ENCODE measurements around the gene GORASP2.

The GORASP2 gene

GRCh38 chr2:170932166-170932565, 3.1 kb downstream of the GORASP2 start:
- DNase-seq: no peak
- Histone ChIP-seq H3K4me3 (ENCODE audit: insufficient read depth, low read depth, low read length, poor library complexity, severe bottlenecking) (no peak overlapping the region), H3K4me1 (ENCODE audit: control insufficient read depth, insufficient read depth, low read length, poor library complexity, severe bottlenecking) (peaks cover 16% of the 10 kb centered on the region), H3K27ac (ENCODE audit: insufficient read depth, low read length, poor library complexity, severe bottlenecking) (no peak overlapping the region), H3K27me3 (replicated peaks; ENCODE audit: control insufficient read depth, insufficient read depth, low read length, poor library complexity, severe bottlenecking) (no peaks in the 10 kb centered on the region), H3K36me3 (ENCODE audit: control insufficient read depth, insufficient read depth, low read length) (peaks cover 3% of the 10 kb centered on the region), H3K9me3 (ENCODE audit: control insufficient read depth, low read length) (no peaks in the 10 kb centered on the region)

GRCh38 chr2:170932948-170933347, 3.9 kb downstream of the GORASP2 start:
- DNase-seq: no peak
- H3K9me3 ChIP-seq (ENCODE audit: control insufficient read depth, low read length): no peaks in the 10 kb centered on the region
- peaks cover 10% of the 10 kb centered on the region for H3K36me3 ChIP-seq (ENCODE audit: control insufficient read depth, insufficient read depth, low read length)
- H3K4me3 ChIP-seq (ENCODE audit: insufficient read depth, low read depth, low read length, poor library complexity, severe bottlenecking): no peak overlapping the region
- peaks cover 16% of the 10 kb centered on the region for H3K4me1 ChIP-seq (ENCODE audit: control insufficient read depth, insufficient read depth, low read length, poor library complexity, severe bottlenecking)
- H3K27me3 ChIP-seq (replicated peaks; ENCODE audit: control insufficient read depth, insufficient read depth, low read length, poor library complexity, severe bottlenecking): no peaks in the 10 kb centered on the region
- no peak overlapping the region for H3K27ac ChIP-seq (ENCODE audit: insufficient read depth, low read length, poor library complexity, severe bottlenecking)

GRCh38 chr2:170937709-170938379, 8.8 kb downstream of the GORASP2 start:
- H3K27me3 ChIP-seq (replicated peaks; ENCODE audit: control insufficient read depth, insufficient read depth, low read length, poor library complexity, severe bottlenecking): no peaks in the 10 kb centered on the region
- no peaks in the 10 kb centered on the region for H3K4me1 ChIP-seq (ENCODE audit: control insufficient read depth, insufficient read depth, low read length, poor library complexity, severe bottlenecking)
- DNase-seq: no peak
- H3K36me3 ChIP-seq (ENCODE audit: control insufficient read depth, insufficient read depth, low read length): peaks cover 10% of the 10 kb centered on the region
- H3K27ac ChIP-seq (ENCODE audit: insufficient read depth, low read length, poor library complexity, severe bottlenecking): no peak overlapping the region
- H3K9me3 ChIP-seq (ENCODE audit: control insufficient read depth, low read length): no peaks in the 10 kb centered on the region
- no peak overlapping the region for H3K4me3 ChIP-seq (ENCODE audit: insufficient read depth, low read depth, low read length, poor library complexity, severe bottlenecking)

GRCh38 chr2:170940066-170940465, 11.0 kb downstream of the GORASP2 start:
- no peak overlapping the region for H3K27ac ChIP-seq (ENCODE audit: insufficient read depth, low read length, poor library complexity, severe bottlenecking)
- H3K4me3 ChIP-seq (ENCODE audit: insufficient read depth, low read depth, low read length, poor library complexity, severe bottlenecking): no peak overlapping the region
- peaks cover 10% of the 10 kb centered on the region for H3K36me3 ChIP-seq (ENCODE audit: control insufficient read depth, insufficient read depth, low read length)
- DNase-seq: no peak
- H3K27me3 ChIP-seq (replicated peaks; ENCODE audit: control insufficient read depth, insufficient read depth, low read length, poor library complexity, severe bottlenecking): no peaks in the 10 kb centered on the region
- no peaks in the 10 kb centered on the region for H3K9me3 ChIP-seq (ENCODE audit: control insufficient read depth, low read length)
- H3K4me1 ChIP-seq (ENCODE audit: control insufficient read depth, insufficient read depth, low read length, poor library complexity, severe bottlenecking): no peaks in the 10 kb centered on the region

GRCh38 chr2:170942615-170943014, 13.6 kb downstream of the GORASP2 start:
- H3K27me3 ChIP-seq (replicated peaks; ENCODE audit: control insufficient read depth, insufficient read depth, low read length, poor library complexity, severe bottlenecking): no peaks in the 10 kb centered on the region
- H3K9me3 ChIP-seq (ENCODE audit: control insufficient read depth, low read length): no peaks in the 10 kb centered on the region
- H3K36me3 ChIP-seq (ENCODE audit: control insufficient read depth, insufficient read depth, low read length): peaks cover 2% of the 10 kb centered on the region
- DNase-seq: no peak
- H3K27ac ChIP-seq (ENCODE audit: insufficient read depth, low read length, poor library complexity, severe bottlenecking): no peak overlapping the region
- no peak overlapping the region for H3K4me3 ChIP-seq (ENCODE audit: insufficient read depth, low read depth, low read length, poor library complexity, severe bottlenecking)
- H3K4me1 ChIP-seq (ENCODE audit: control insufficient read depth, insufficient read depth, low read length, poor library complexity, severe bottlenecking): no peaks in the 10 kb centered on the region

- Histone ChIP-seq H3K4me1 (ENCODE audit: control insufficient read depth, insufficient read depth, low read length, poor library complexity, severe bottlenecking) (no peaks in the 10 kb centered on the region), H3K27ac (ENCODE audit: insufficient read depth, low read length, poor library complexity, severe bottlenecking) (no peak overlapping the region), H3K9me3 (ENCODE audit: control insufficient read depth, low read length) (no peaks in the 10 kb centered on the region)
Observed at GRCh38 chr2:170943041-170943440, 14.0 kb downstream of the GORASP2 start.

GRCh38 chr2:170943596-170943995, 14.5 kb downstream of the GORASP2 start:
- H3K27me3 ChIP-seq (replicated peaks; ENCODE audit: control insufficient read depth, insufficient read depth, low read length, poor library complexity, severe bottlenecking): no peaks in the 10 kb centered on the region
- DNase-seq: no peak
- H3K27ac ChIP-seq (ENCODE audit: insufficient read depth, low read length, poor library complexity, severe bottlenecking): no peak overlapping the region
- no peaks in the 10 kb centered on the region for H3K4me1 ChIP-seq (ENCODE audit: control insufficient read depth, insufficient read depth, low read length, poor library complexity, severe bottlenecking)
- H3K36me3 ChIP-seq (ENCODE audit: control insufficient read depth, insufficient read depth, low read length): no peaks in the 10 kb centered on the region
- H3K4me3 ChIP-seq (ENCODE audit: insufficient read depth, low read depth, low read length, poor library complexity, severe bottlenecking): no peak overlapping the region
- no peaks in the 10 kb centered on the region for H3K9me3 ChIP-seq (ENCODE audit: control insufficient read depth, low read length)

More at GRCh38 chr2:170943041-170943440, 14.0 kb downstream of the GORASP2 start:
- H3K36me3 ChIP-seq (ENCODE audit: control insufficient read depth, insufficient read depth, low read length): no peaks in the 10 kb centered on the region
- no peaks in the 10 kb centered on the region for H3K27me3 ChIP-seq (replicated peaks; ENCODE audit: control insufficient read depth, insufficient read depth, low read length, poor library complexity, severe bottlenecking)
- DNase-seq: no peak
- H3K4me3 ChIP-seq (ENCODE audit: insufficient read depth, low read depth, low read length, poor library complexity, severe bottlenecking): no peak overlapping the region

GRCh38 chr2:170944545-170944944, 15.5 kb downstream of the GORASP2 start:
- no peak overlapping the region for H3K27ac ChIP-seq (ENCODE audit: insufficient read depth, low read length, poor library complexity, severe bottlenecking)
- no peaks in the 10 kb centered on the region for H3K4me1 ChIP-seq (ENCODE audit: control insufficient read depth, insufficient read depth, low read length, poor library complexity, severe bottlenecking)

GRCh38 chr2:170949415-170949814, 20.4 kb downstream of the GORASP2 start:
- Histone ChIP-seq H3K36me3 (ENCODE audit: control insufficient read depth, insufficient read depth, low read length) (peaks cover 44% of the 10 kb centered on the region), H3K4me3 (ENCODE audit: insufficient read depth, low read depth, low read length, poor library complexity, severe bottlenecking) (no peak overlapping the region), H3K27ac (ENCODE audit: insufficient read depth, low read length, poor library complexity, severe bottlenecking) (no peak overlapping the region), H3K27me3 (replicated peaks; ENCODE audit: control insufficient read depth, insufficient read depth, low read length, poor library complexity, severe bottlenecking) (no peaks in the 10 kb centered on the region), H3K4me1 (ENCODE audit: control insufficient read depth, insufficient read depth, low read length, poor library complexity, severe bottlenecking) (no peaks in the 10 kb centered on the region), H3K9me3 (ENCODE audit: control insufficient read depth, low read length) (no peaks in the 10 kb centered on the region)
- no peak for DNase-seq

More at GRCh38 chr2:170944545-170944944, 15.5 kb downstream of the GORASP2 start:
- Histone ChIP-seq H3K4me3 (ENCODE audit: insufficient read depth, low read depth, low read length, poor library complexity, severe bottlenecking) (no peak overlapping the region), H3K27me3 (replicated peaks; ENCODE audit: control insufficient read depth, insufficient read depth, low read length, poor library complexity, severe bottlenecking) (no peaks in the 10 kb centered on the region), H3K9me3 (ENCODE audit: control insufficient read depth, low read length) (no peaks in the 10 kb centered on the region), H3K36me3 (ENCODE audit: control insufficient read depth, insufficient read depth, low read length) (peaks cover 3% of the 10 kb centered on the region)
- no peak for DNase-seq

- Histone ChIP-seq H3K9me3 (ENCODE audit: control insufficient read depth, low read length) (no peaks in the 10 kb centered on the region), H3K27me3 (replicated peaks; ENCODE audit: control insufficient read depth, insufficient read depth, low read length, poor library complexity, severe bottlenecking) (no peaks in the 10 kb centered on the region), H3K27ac (ENCODE audit: insufficient read depth, low read length, poor library complexity, severe bottlenecking) (no peak overlapping the region), H3K4me3 (ENCODE audit: insufficient read depth, low read depth, low read length, poor library complexity, severe bottlenecking) (no peak overlapping the region), H3K36me3 (ENCODE audit: control insufficient read depth, insufficient read depth, low read length) (peaks cover 52% of the 10 kb centered on the region), H3K4me1 (ENCODE audit: control insufficient read depth, insufficient read depth, low read length, poor library complexity, severe bottlenecking) (no peaks in the 10 kb centered on the region)
- DNase-seq: no peak
Observed at GRCh38 chr2:170950221-170950761, 21.2 kb downstream of the GORASP2 start.

Measured in effector memory CD4-positive, alpha-beta T cell (primary cell).